HepG2 (cell line): ENCODE data around the gene MRPL14. TPM values are rescaled to one million over a fixed set of nuclear protein-coding genes. Genes with fewer than 3 reads are reported as not detected.

Experiments used
- AGO2 ChIP-seq: fragments of 200-400 bp; formaldehyde crosslinking; optimal IDR thresholded peaks from 2 replicates; pipeline ENCODE3; 2017; ENCODE audit warnings: mild to moderate bottlenecking, low read depth, low read length, moderate library complexity
- CBX5 ChIP-seq: sonication (generic); formaldehyde crosslinking; IDR thresholded peaks from 2 replicates; pipeline ENCODE4 v1.4.0; 2020; ENCODE audit warnings: missing genetic modification reagents, borderline replicate concordance
- ERF ChIP-seq: IDR thresholded peaks from 2 replicates; pipeline ENCODE4 v1.6.1; 2018; ENCODE audit warnings: missing biosample characterization, missing genetic modification reagents
- GATAD2A ChIP-seq: IDR thresholded peaks from 2 replicates; pipeline ENCODE4 v1.6.1; 2016
- GLI4 ChIP-seq: sonication (generic); formaldehyde crosslinking; IDR thresholded peaks from 2 replicates; pipeline ENCODE4 v1.5.1; 2020; ENCODE audit warnings: missing genetic modification reagents, mild to moderate bottlenecking, moderate library complexity, borderline replicate concordance
- HOXA9 ChIP-seq: sonication (generic); formaldehyde crosslinking; IDR thresholded peaks from 2 replicates; pipeline ENCODE4 v1.8.1; 2022; ENCODE audit warnings: missing genetic modification reagents, mild to moderate bottlenecking, moderate library complexity, borderline replicate concordance
- RBFOX2 ChIP-seq: fragments of 200-400 bp; formaldehyde crosslinking; IDR thresholded peaks from 2 replicates; pipeline ENCODE4 v1.6.1; 2017; ENCODE audit warnings: low read depth, mild to moderate bottlenecking, low read length
- SMARCC2 ChIP-seq: fragments of 450-650 bp; IDR thresholded peaks from 2 replicates; pipeline ENCODE4 v1.6.1; 2017; ENCODE audit warnings: antibody characterized with exemption, mild to moderate bottlenecking
- TARDBP ChIP-seq: sonication (generic); formaldehyde crosslinking; IDR thresholded peaks from 2 replicates; pipeline ENCODE4 v1.8.0; 2022; ENCODE audit warnings: mild to moderate bottlenecking, missing genetic modification reagents
- ZBTB2 ChIP-seq: sonication (generic); formaldehyde crosslinking; IDR thresholded peaks from 2 replicates; pipeline ENCODE4 v1.8.0; 2022; ENCODE audit warnings: low read depth, missing genetic modification reagents
- ZKSCAN5 ChIP-seq: sonication (generic); formaldehyde crosslinking; IDR thresholded peaks from 2 replicates; pipeline ENCODE4 v1.5.1; 2020; ENCODE audit warnings: mild to moderate bottlenecking, missing genetic modification reagents
- ZNF230 ChIP-seq: sonication (generic); formaldehyde crosslinking; IDR thresholded peaks from 2 replicates; pipeline ENCODE4 v1.4.0; 2020; ENCODE audit warnings: mild to moderate bottlenecking, missing genetic modification reagents
- ZNF326 ChIP-seq: sonication (generic); formaldehyde crosslinking; IDR thresholded peaks from 2 replicates; pipeline ENCODE4 v1.4.0; 2020; ENCODE audit warnings: missing genetic modification reagents, borderline replicate concordance
- ZNF572 ChIP-seq: sonication (generic); formaldehyde crosslinking; IDR thresholded peaks from 2 replicates; pipeline ENCODE4 v1.5.1; 2020; ENCODE audit warnings: mild to moderate bottlenecking, missing genetic modification reagents
- ZNF605 ChIP-seq: sonication (generic); formaldehyde crosslinking; IDR thresholded peaks from 2 replicates; pipeline ENCODE4 v1.8.0; 2022; ENCODE audit warnings: mild to moderate bottlenecking, missing genetic modification reagents
- ZNF709 ChIP-seq: sonication (generic); formaldehyde crosslinking; IDR thresholded peaks from 2 replicates; pipeline ENCODE4 v1.5.0; 2020; ENCODE audit warnings: mild to moderate bottlenecking, missing genetic modification reagents
- ZNF710 ChIP-seq: sonication (generic); formaldehyde crosslinking; IDR thresholded peaks from 2 replicates; pipeline ENCODE4 v1.5.0; 2020; ENCODE audit warnings: mild to moderate bottlenecking, missing genetic modification reagents, borderline replicate concordance
- ZNF792 ChIP-seq: IDR thresholded peaks from 2 replicates; pipeline ENCODE4 v1.6.1; 2016
- ZNF850 ChIP-seq: sonication (generic); formaldehyde crosslinking; conservative IDR thresholded peaks from 2 replicates; pipeline ENCODE4 v1.9.0; 2021; ENCODE audit warnings: mild to moderate bottlenecking, missing genetic modification reagents
- ZSCAN25 ChIP-seq: sonication (generic); formaldehyde crosslinking; IDR thresholded peaks from 2 replicates; pipeline ENCODE4 v1.8.0; 2022; ENCODE audit warnings: mild to moderate bottlenecking, missing genetic modification reagents
- polyA plus RNA-seq, 8 experiments: library from polyadenylated mRNA; depleted of rRNA in 3 of 8; stranded (reverse) in 7 of 8; unstranded in 1 of 8; fragments of >200 nt; fragmentation: Illumina TruSeq in 4 of 8; extraction: Trizol in 4 of 8; gene quantifications; 2 replicates each; pipeline versions ENCODE4 v1.2.1 to v1.2.3, GENCODE V29; 2011 to 2016; ENCODE audit warnings: low read depth in 4 of 8, missing spikeins in 1 of 8, mixed read lengths in 1 of 8; ENCODE audit not compliant: insufficient read depth in 1 of 8
- total RNA-seq, 5 experiments: library from RNA; depleted of rRNA; stranded (reverse); fragments of >200 nt; fragmentation: Illumina TruSeq; extraction: Trizol; gene quantifications; 2 replicates each; pipeline ENCODE4 v1.2.3, GENCODE V29; 2016; ENCODE audit warnings: low read depth in 1 of 5
- TF ChIP-seq, protein P1 (sequence below): sonication (generic); formaldehyde crosslinking; IDR thresholded peaks from 2 replicates; pipeline ENCODE4 v1.4.0; 2020; ENCODE audit warnings: mild to moderate bottlenecking, missing genetic modification reagents
- TF ChIP-seq, protein P2 (sequence below): sonication (generic); formaldehyde crosslinking; IDR thresholded peaks from 2 replicates; pipeline ENCODE4 v1.8.1; 2023; ENCODE audit warnings: mild to moderate bottlenecking, missing genetic modification reagents

The MRPL14 gene
- total and polyA plus RNA-seq, 2 of the 13 experiments (the other 11 are each of a cell fraction or from before 2014, with no cell fraction given), result 157 to 178 TPM

GRCh38 chr6:44077214-44077946 lies 49.9 kb downstream of the MRPL14 start (continued):
- TF ChIP-seq RBFOX2 (no peak), ERF (0 out of 2 replicates have a peak, but pooled peaks have one; percentile 12), TARDBP (CRISPR knock-in tag) (0 out of 2 replicates have a peak, but pooled peaks have one; percentile 17), ZNF709 (CRISPR knock-in tag) (0 out of 2 replicates have a peak, but pooled peaks have one; percentile 9), ZNF572 (CRISPR knock-in tag) (no peak), AGO2 (no peak), SMARCC2 (no peak), ZNF850 (CRISPR knock-in tag) (no peak), ZKSCAN5 (CRISPR knock-in tag) (0 out of 2 replicates have a peak, but pooled peaks have one; percentile 48), ZBTB2 (CRISPR knock-in tag) (0 out of 2 replicates have a peak, but pooled peaks have one; percentile 19), ZNF326 (no peak), GATAD2A (CRISPR knock-in tag) (no peak), GLI4 (0 out of 2 replicates have a peak, but pooled peaks have one; percentile 45), ZNF230 (CRISPR knock-in tag) (0 out of 2 replicates have a peak, but pooled peaks have one; percentile 6), ZNF605 (CRISPR knock-in tag) (0 out of 2 replicates have a peak, but pooled peaks have one; percentile 34), CBX5 (no peak), ZNF710 (no peak), ZNF792 (CRISPR knock-in tag) (0 out of 2 replicates have a peak, but pooled peaks have one; percentile 23), HOXA9 (CRISPR knock-in tag) (0 out of 2 replicates have a peak, but pooled peaks have one; percentile 23), ZSCAN25 (0 out of 2 replicates have a peak, but pooled peaks have one; percentile 12)
- TF ChIP-seq, protein P1, sequence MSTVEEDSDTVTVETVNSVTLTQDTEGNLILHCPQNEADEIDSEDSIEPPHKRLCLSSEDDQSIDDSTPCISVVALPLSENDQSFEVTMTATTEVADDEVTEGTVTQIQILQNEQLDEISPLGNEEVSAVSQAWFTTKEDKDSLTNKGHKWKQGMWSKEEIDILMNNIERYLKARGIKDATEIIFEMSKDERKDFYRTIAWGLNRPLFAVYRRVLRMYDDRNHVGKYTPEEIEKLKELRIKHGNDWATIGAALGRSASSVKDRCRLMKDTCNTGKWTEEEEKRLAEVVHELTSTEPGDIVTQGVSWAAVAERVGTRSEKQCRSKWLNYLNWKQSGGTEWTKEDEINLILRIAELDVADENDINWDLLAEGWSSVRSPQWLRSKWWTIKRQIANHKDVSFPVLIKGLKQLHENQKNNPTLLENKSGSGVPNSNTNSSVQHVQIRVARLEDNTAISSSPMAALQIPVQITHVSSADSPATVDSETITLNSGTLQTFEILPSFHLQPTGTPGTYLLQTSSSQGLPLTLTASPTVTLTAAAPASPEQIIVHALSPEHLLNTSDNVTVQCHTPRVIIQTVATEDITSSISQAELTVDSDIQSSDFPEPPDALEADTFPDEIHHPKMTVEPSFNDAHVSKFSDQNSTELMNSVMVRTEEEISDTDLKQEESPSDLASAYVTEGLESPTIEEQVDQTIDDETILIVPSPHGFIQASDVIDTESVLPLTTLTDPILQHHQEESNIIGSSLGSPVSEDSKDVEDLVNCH (CRISPR knock-in tag), result no peak
- TF ChIP-seq, protein P2, sequence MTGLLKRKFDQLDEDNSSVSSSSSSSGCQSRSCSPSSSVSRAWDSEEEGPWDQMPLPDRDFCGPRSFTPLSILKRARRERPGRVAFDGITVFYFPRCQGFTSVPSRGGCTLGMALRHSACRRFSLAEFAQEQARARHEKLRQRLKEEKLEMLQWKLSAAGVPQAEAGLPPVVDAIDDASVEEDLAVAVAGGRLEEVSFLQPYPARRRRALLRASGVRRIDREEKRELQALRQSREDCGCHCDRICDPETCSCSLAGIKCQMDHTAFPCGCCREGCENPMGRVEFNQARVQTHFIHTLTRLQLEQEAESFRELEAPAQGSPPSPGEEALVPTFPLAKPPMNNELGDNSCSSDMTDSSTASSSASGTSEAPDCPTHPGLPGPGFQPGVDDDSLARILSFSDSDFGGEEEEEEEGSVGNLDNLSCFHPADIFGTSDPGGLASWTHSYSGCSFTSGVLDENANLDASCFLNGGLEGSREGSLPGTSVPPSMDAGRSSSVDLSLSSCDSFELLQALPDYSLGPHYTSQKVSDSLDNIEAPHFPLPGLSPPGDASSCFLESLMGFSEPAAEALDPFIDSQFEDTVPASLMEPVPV (CRISPR knock-in tag), result 0 out of 2 replicates have a peak, but pooled peaks have one; percentile 48
